GM21723 (cell line): ENCODE measurements around the gene LAG3.

Source experiments
- ATAC-seq: cut with Tn5 transposase; IDR thresholded peaks from one replicate; pipeline ENCODE4 v1.9.1; 2021; ENCODE audit warnings: mild to moderate bottlenecking, moderate library complexity; ENCODE audit not compliant: unreplicated experiment

Gene LAG3

GRCh38 chr12:6821591-6822425 is 49.5 kb downstream of the LAG3 start, which contains the start of gene GPR162:
Gene GPR162 (plus strand): TSS chr12:6821821. CDS start chr12:6823899, 2,078 bp downstream.
- ATAC-seq = no peak

- no peak for ATAC-seq
Observed at GRCh38 chr12:6822426-6823135, 50.3 kb downstream of the LAG3 start.

- no peak for ATAC-seq
Observed at GRCh38 chr12:6823182-6824084, 51.1 kb downstream of the LAG3 start.

- ATAC-seq = no peak
Observed at GRCh38 chr12:6824085-6824775, 51.9 kb downstream of the LAG3 start.

GRCh38 chr12:6824901-6825381 is 52.6 kb downstream of the LAG3 start:
- no peak for ATAC-seq

- no peak for ATAC-seq
Observed at GRCh38 chr12:6825398-6826124, 53.2 kb downstream of the LAG3 start.

GRCh38 chr12:6826125-6826733 is 53.9 kb downstream of the LAG3 start:
- ATAC-seq = no peak

- no peak for ATAC-seq
Observed at GRCh38 chr12:6826734-6827436, 54.6 kb downstream of the LAG3 start.

GRCh38 chr12:6827437-6827911 is 55.2 kb downstream of the LAG3 start:
- ATAC-seq = no peak
